HG03342 (cell line): ENCODE results near the gene NOX4.
"Not testable (repeated sequence)": the region's sequence is repeated elsewhere in the genome, so short reads cannot be mapped to it uniquely, and the experiment has no call there.

Source experiments
- ATAC-seq: cut with Tn5 transposase; IDR thresholded peaks from one replicate; pipeline ENCODE4 v1.9.1; 2021; ENCODE audit warnings: mild to moderate bottlenecking, moderate library complexity; ENCODE audit not compliant: unreplicated experiment

NOX4 gene

DNA sequence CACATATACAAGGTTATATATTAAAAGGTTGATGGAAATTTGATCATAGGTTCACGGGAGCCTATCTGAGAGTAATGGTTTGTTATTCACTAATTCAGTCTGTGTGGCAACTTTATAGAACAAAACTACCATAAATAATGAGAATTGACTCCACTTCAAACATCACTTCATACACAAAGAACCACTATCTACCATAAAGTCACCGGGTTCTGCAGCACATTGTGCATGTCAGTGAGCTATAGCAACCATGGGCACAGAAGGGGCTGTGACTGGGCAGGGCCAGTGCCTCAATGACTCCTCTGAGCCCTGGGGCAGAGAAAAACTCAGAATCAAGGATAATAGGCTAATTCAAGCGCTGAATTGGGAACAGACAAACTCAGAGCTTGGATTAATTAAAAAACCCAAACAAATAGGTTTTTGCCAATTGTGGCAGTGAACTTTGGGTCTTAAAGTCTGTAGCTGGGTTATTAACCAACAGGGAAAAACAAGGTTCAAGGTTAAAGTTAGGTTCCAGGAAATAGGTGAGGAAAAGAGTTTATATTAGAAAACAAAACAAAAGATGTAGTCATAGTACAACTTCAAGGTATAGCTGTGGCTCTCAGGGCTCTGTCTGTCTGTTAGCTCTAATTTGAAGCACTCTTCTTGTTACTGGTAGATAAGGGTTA is 181.7 kb downstream of the NOX4 start:
- ATAC-seq: not testable (repeated sequence)

DNA sequence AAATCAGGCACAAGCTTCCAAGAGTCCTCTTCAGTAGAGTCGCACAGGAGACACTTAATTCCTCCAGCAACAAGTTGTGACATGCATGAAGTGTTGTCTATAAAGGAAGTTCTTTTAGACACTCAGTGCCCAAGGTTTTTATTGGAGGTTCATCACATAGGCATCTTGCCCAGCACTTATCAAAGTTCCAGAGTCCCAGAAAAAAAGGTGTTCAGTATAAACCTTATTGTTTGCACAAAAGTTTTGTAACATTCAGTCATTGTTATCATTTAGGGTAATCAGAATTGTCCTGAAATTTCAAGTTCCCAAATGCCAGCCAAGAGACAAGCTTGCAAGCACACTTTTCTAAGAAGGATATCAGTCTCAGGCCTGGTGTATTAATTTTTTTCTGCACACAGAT is 182.9 kb downstream of the NOX4 start:
- not testable (repeated sequence) for ATAC-seq

DNA sequence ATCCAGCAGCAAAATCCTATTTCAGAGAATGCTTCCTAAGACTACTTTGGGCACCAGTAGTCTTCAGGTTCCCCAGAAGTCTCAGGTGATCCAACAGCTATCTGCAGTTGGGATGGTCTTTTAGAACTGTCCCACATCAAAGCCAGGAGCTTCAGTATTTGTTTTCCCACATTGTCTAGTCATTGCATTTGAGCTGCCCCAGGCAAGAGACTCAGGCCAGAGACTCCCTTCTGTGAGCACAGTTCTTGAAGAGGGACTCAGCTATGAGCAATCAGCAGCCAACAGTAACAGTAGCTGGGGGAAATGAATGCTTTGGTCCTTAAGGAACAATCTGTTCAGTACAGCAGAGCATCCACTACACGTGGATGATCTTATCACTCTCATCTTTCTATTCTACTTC is 188.1 kb downstream of the NOX4 start:
- not testable (repeated sequence) for ATAC-seq

DNA sequence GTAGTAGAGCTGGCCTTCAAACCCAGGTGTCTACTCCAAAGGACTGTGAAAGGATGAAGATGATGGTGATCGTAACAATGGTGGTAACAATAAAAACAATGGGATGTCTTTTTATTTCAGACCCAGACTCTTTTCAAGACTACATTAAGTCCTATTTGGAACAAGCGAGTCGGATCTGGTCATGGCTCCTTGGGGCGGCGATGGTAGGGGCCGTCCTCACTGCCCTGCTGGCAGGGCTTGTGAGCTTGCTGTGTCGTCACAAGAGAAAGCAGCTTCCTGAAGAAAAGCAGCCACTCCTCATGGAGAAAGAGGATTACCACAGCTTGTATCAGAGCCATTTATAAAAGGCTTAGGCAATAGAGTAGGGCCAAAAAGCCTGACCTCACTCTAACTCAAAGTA is 196.2 kb downstream of the NOX4 start:
- ATAC-seq: not testable (repeated sequence)

DNA sequence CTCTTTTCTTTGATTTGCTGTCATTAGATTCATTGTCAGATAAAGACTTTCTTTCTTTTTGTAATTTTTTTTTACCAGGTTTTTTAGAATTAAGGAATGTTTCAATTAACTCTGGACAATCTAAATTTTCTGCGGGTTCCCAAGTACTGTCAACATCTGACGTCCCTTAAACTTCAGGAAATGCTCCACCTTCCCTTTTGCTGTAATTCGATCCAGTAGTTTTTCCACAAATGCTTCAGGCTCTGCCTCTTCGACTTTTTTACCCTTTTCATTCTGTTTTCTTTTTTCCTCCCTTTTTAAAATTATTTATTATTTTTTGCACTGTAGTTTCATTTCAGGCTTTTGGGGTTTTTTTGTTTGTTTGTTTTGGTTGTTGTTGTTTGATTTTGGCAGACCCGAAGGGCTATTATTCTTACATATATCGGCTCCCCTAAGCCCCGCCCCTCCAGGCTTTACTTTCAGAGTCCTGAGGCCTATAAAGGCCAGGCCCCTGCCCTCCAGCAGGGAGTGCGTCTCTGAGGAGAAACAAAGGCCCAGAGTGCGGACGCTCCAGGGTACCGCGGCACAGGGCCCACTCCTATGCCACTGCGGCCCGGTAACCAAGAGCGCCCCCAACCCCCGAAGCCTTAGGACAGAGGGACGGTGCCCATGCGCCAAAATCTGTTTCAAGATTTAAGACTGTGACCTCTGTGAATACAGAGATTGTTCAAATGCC is 197.1 kb downstream of the NOX4 start:
- no peak for ATAC-seq

DNA sequence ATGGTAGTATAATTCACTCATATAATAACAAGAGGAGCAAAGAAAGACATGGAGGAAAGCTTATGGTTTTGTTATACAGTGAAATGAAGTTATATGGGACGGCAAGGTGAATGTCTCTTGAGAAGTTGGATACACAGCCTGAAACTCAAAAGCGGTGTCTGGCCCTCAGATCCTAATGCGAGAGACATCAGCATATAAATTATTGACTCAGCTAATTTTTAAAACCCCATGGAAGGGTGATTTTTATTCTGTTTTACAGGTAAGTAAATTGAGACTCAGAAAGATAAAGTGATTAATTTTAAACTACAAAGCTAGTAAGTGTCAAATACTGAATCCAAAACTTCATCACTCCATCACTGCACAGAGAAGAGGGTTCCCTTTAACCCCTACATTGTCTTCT is 203.2 kb downstream of the NOX4 start:
- ATAC-seq: not testable (repeated sequence)

DNA sequence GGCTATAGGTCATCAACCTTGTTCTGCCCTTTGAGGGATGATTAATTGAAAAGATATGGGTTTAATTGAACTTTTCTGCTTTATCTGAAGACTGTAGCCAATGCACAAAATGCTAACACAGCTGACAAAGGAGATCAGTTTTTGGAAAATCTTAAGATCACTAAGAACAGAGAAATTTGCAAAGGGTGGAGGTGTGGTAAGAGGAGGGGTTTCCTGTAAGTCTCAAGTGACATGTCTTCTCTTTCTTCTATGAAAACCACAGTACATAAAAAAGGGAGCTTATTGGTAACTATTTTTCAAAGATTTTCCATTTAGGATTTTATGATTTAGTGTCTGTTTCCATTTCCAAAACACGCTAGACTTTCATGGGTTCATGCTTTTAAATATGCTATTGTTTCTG is 204.6 kb downstream of the NOX4 start:
- not testable (repeated sequence) for ATAC-seq

DNA sequence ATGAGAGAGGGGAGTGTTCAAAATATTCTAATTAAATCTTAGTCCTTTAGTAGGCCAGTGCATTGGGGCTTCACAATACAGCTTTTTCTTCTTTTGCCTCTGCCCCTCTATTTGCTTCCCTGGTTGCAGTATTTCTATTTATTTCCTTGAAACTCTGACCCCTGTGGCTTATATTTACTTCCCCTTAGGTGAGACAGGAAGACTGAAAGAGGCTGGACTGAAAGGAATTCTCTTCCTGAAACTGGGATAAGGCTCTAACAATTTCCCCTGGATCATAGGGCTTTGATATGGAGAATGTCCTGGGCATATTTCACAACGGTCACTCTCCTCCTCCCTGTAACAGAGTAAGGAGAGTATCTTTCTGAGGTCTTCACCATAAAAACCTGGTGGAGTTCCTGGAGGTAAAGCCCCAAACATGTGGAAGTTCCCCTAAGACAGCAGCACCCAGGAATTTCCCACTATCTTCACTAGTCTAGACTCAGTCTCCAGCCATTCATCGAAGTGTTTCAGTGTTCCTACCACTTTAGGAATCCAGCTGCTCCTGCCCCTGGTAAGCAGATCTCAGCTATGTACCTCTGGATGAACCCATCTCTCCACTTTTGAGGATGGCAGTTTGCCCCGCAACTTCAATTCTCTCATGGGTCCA is 210.0 kb downstream of the NOX4 start:
- ATAC-seq: not testable (repeated sequence)

DNA sequence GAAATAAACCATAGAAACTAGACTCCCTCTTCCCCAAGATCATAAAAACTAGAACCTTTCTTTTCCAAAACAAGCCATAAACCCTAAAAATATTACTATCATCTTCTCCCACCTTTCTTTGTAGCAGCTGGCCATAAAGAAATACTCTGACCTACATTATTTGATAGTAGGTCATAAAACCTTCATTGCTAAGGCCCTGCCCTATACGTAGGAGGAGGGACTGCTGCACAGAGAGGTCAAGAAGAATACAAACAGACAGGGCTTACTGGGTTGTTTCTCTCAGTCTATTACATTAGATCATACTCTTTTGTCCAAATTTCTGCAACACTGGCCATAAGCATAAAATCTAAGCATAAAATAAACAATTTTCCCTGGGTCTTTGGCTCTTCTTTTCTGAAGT is 212.0 kb downstream of the NOX4 start:
- no peak for ATAC-seq

DNA sequence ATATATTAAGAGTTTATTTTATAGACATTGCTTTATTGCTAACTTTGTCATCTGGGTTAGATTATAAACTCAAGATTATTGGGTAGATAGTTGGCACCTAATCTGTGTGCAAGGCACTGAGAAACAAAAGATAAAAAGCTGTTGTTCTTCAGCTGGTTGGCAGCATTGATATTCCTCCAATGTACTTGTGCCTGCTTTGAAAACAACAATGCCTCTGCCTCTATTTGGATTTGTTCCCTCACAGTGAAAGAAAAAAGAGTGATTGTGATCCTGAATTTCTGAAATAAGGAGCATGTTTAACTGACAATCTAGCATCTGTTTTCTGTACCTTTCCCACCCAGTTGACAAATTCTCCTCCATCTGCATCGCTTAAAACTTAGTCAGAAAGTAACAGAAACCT is 215.2 kb downstream of the NOX4 start:
- no peak for ATAC-seq
